ENCODE measurements around the gene CACNB1. TPM values are rescaled to one million over a fixed set of nuclear protein-coding genes. Genes with fewer than 3 reads are reported as not detected.

The CACNB1 gene
- total RNA-seq, 2 experiments from 2014 or later, result 14.9 to 15.5 TPM

DNA sequence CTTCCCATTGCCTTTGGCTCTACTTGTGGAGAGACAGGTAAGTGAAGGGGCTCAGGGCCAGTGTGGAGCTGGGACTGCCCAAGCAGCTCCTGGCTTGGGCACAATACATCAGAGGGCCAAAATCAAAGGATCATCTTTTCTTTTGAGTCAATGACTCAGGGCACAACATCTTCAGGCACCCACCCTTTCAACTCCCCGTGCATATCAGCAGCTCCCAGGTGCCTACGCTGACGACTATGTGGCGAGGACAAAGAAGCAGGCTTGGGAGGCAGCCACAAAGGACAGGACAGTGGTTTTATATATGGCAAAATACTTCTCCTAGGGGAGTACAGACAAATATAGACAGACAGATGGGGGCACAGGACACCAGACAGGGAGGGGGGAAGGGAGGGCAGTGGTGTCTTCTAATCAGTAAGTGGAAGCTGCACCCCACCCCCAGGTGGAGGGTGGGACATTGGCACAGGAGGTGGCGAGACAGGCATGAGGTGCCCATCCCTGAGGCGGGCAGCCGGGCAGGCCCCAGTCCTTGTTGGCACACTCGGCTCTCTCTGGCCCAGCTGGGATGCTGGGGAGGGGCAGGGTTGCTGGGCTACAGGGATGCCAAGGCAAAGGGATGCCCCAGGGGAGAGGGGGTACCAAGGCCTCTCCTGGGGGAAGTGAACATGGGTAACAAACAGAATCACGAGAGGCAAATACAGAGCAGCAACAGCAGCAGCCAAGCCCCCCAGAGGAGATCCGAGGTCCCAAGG, 23.8 kb downstream of the CACNB1 start:
- Mint-ChIP-seq H3K27ac (no peak overlapping the region), H3K4me1 (ENCODE audit: low read depth) (peaks cover 22% of the 10 kb centered on the region)

DNA sequence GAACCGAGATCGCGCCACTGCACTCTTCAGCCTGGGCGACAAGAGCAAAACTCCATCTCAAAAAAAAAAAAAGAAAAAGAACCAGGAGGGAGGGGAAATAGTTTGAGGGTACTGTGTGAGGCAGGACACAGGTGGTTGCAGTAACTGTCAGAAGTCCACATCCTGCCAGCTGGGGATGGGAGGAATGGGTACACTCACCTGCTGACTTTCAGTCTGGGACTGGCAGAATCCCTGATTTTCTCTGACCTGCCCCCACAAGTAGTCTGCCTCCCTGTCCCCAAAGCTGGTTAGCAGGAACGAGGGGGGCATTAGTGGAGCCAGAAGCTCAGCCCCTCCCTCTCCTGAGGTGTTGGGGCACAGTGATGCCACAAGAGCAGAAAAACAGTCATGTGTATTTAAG, 24.4 kb downstream of the CACNB1 start:
- peaks cover 4% of the 10 kb centered on the region for H3K27me3 Mint-ChIP-seq
- Histone ChIP-seq H3K27me3 (ENCODE audit: control insufficient read depth in 1 of 2, insufficient read depth in 2 of 2, low read length in 2 of 2) (no peaks in the 10 kb centered on the region), H3K36me3 (ENCODE audit: insufficient read depth, low read length) (peaks cover 25% of the 10 kb centered on the region), H3K4me3 (ENCODE audit: low read length) (no peak overlapping the region), H3K27ac (ENCODE audit: low read depth in 1 of 2, low read length in 2 of 2) (no peak overlapping the region), H3K9me3 (ENCODE audit: control insufficient read depth in 1 of 2, insufficient read depth in 1 of 2, low read length in 2 of 2) (peaks cover 0 to 3% of the 10 kb centered on the region in 2 experiments), H3K4me1 (ENCODE audit: insufficient read depth, low read length) (peaks cover 22% of the 10 kb centered on the region)
- H3K36me3 Mint-ChIP-seq (ENCODE audit: low read depth), result peaks cover 19% of the 10 kb centered on the region
- ATAC-seq (ENCODE audit: poor library complexity) (no peak), DNase-seq (no peak)
- ChIA-PET CTCF (interaction anchor here (0.8 to 4.3 kb wide), 5 partner anchors 9 to 188 kb away, joined by 3 to 63 read pairs (median 5); no protein-coding TSS in a partner anchor), POLR2A (interaction anchor here (0.7 to 1.1 kb wide), 3 partner anchors 8 to 190 kb away, joined by 3 to 4 read pairs (median 3); no protein-coding TSS in a partner anchor)
- H3K4me3 Mint-ChIP-seq, result no peak overlapping the region
- intact Hi-C loops (cut with DNase I, micrococcal nuclease), result no loop called here
- H3K27ac Mint-ChIP-seq, result no peak overlapping the region
- H3K4me1 Mint-ChIP-seq (ENCODE audit: low read depth), result peaks cover 22% of the 10 kb centered on the region
- H3K9me3 Mint-ChIP-seq, result no peaks in the 10 kb centered on the region
- TF ChIP-seq, protein P1, sequence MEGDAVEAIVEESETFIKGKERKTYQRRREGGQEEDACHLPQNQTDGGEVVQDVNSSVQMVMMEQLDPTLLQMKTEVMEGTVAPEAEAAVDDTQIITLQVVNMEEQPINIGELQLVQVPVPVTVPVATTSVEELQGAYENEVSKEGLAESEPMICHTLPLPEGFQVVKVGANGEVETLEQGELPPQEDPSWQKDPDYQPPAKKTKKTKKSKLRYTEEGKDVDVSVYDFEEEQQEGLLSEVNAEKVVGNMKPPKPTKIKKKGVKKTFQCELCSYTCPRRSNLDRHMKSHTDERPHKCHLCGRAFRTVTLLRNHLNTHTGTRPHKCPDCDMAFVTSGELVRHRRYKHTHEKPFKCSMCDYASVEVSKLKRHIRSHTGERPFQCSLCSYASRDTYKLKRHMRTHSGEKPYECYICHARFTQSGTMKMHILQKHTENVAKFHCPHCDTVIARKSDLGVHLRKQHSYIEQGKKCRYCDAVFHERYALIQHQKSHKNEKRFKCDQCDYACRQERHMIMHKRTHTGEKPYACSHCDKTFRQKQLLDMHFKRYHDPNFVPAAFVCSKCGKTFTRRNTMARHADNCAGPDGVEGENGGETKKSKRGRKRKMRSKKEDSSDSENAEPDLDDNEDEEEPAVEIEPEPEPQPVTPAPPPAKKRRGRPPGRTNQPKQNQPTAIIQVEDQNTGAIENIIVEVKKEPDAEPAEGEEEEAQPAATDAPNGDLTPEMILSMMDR (IDR thresholded peaks at IDR 0.05), result no peak

More for the DNA sequence above, 23.8 kb downstream of the CACNB1 start:
- ATAC-seq (ENCODE audit: poor library complexity), result no peak
- no peak overlapping the region for H3K27ac ChIP-seq (ENCODE audit: low read depth in 1 of 2, low read length in 2 of 2)
- peaks cover 22% of the 10 kb centered on the region for H3K4me1 ChIP-seq (ENCODE audit: insufficient read depth, low read length)
- no peaks in the 10 kb centered on the region for H3K9me3 Mint-ChIP-seq
- no peak for DNase-seq
- TF ChIP-seq, protein P1 (IDR thresholded peaks at IDR 0.05), result no peak
- POLR2A ChIA-PET, result interaction anchor here (0.7 to 2.0 kb wide), 6 partner anchors 9 to 191 kb away, joined by 3 to 9 read pairs (median 4); partner anchors contain the start of gene RPL19
- CTCF ChIA-PET, result interaction anchor here (0.8 to 4.3 kb wide), 10 partner anchors 9 to 206 kb away, joined by 3 to 63 read pairs (median 4); partner anchors contain the start of gene FBXO47
- H3K9me3 ChIP-seq (ENCODE audit: control insufficient read depth in 1 of 2, insufficient read depth in 1 of 2, low read length in 2 of 2), result peaks cover 0 to 1% of the 10 kb centered on the region in 2 experiments
- H3K4me3 Mint-ChIP-seq, result no peak overlapping the region
- no peak overlapping the region for H3K4me3 ChIP-seq (ENCODE audit: low read length)
- no peaks in the 10 kb centered on the region for H3K27me3 ChIP-seq (ENCODE audit: control insufficient read depth in 1 of 2, insufficient read depth in 2 of 2, low read length in 2 of 2)
- peaks cover 25% of the 10 kb centered on the region for H3K36me3 Mint-ChIP-seq (ENCODE audit: low read depth)
- intact Hi-C loops (cut with DNase I, micrococcal nuclease), result no loop called here
- H3K36me3 ChIP-seq (ENCODE audit: insufficient read depth, low read length), result peaks cover 26% of the 10 kb centered on the region
- H3K27me3 Mint-ChIP-seq, result peaks cover 4% of the 10 kb centered on the region

DNA sequence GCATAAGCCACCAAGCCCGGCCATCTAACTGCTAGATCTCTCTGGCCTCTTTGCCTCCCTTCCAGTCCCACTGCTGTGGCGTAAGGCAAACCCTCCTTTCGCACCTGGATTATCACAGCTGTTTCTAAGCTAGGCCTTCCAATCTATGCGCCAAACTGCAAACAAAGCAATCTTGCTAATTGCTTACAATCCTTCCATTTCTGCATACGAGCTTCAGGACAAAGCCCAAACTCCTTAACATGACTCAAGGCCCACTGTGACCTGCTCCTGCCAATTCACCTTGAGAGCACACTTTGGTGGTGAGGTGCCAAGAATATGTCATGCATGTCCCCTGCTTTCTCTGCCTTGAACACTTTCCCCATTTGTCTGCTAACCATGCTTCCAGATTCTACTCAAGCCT, 25.5 kb downstream of the CACNB1 start:
- CTCF ChIA-PET, result no interaction called here
- Mint-ChIP-seq H3K4me1 (ENCODE audit: low read depth) (peaks cover 30% of the 10 kb centered on the region), H3K9me3 (no peaks in the 10 kb centered on the region), H3K27me3 (peaks cover 12% of the 10 kb centered on the region), H3K27ac (no peak overlapping the region), H3K4me3 (no peak overlapping the region), H3K36me3 (ENCODE audit: low read depth) (peaks cover 11% of the 10 kb centered on the region)
- Histone ChIP-seq H3K9me3 (ENCODE audit: control insufficient read depth in 1 of 2, insufficient read depth in 1 of 2, low read length in 2 of 2) (peaks cover 0 to 3% of the 10 kb centered on the region in 2 experiments), H3K27me3 (ENCODE audit: control insufficient read depth in 1 of 2, insufficient read depth in 2 of 2, low read length in 2 of 2) (peaks cover 0 to 4% of the 10 kb centered on the region in 2 experiments), H3K27ac (ENCODE audit: low read depth in 1 of 2, low read length in 2 of 2) (no peak overlapping the region), H3K4me3 (ENCODE audit: low read length) (no peak overlapping the region), H3K4me1 (ENCODE audit: insufficient read depth, low read length) (peaks cover 29% of the 10 kb centered on the region), H3K36me3 (ENCODE audit: insufficient read depth, low read length) (peaks cover 14% of the 10 kb centered on the region)
- ATAC-seq (ENCODE audit: poor library complexity), result no peak
- intact Hi-C loops (cut with DNase I, micrococcal nuclease), result no loop called here
- POLR2A ChIA-PET, result interaction anchor here (1.1 kb wide), 1 partner anchor 18 kb away, joined by 3 read pairs; no protein-coding TSS in a partner anchor
- TF ChIP-seq, protein P1 (IDR thresholded peaks at IDR 0.05), result no peak
- DNase-seq, result no peak

Measured in CD4-positive, alpha-beta T cell (primary cell).